Measurements from ENCODE around the gene RAPGEF1. TPM values are rescaled to one million over a fixed set of nuclear protein-coding genes. Genes with fewer than 3 reads are reported as not detected.
A peak's percentile ranks its signal among the peaks of the same experiment; 100 is the strongest.

The RAPGEF1 gene
- polyA plus RNA-seq, 2 donors: 9.0 to 11.0 TPM

GRCh38 chr9:131529597-131530545, 210.0 kb downstream of the RAPGEF1 start:
- Histone ChIP-seq H3K9me3 (ENCODE audit: control insufficient read depth in 2 of 2, insufficient read depth in 1 of 2, low read depth in 1 of 2, low read length in 1 of 2) (no peaks in the 10 kb centered on the region), H3K27ac (ENCODE audit: low read depth in 2 of 2, low read length in 1 of 2) (no peak overlapping the region), H3K36me3 (ENCODE audit: control insufficient read depth in 2 of 2, insufficient read depth in 2 of 2, low read length in 1 of 2) (peaks cover 17 to 24% of the 10 kb centered on the region in 2 donors), H3K4me3 (ENCODE audit: low read depth in 1 of 2, low read length in 2 of 2) (peak overlapping the region; percentile 91 to 98), H3K4me1 (ENCODE audit: control insufficient read depth in 2 of 2, insufficient read depth in 2 of 2, low read length in 1 of 2) (peaks cover 5 to 9% of the 10 kb centered on the region in 2 donors), H3K27me3 (ENCODE audit: control insufficient read depth in 1 of 2, insufficient read depth in 2 of 2, low read length in 2 of 2) (no peaks in the 10 kb centered on the region)
- 55 to 57% methylated on average over 24 of the region's 24 CpGs for WGBS, 2 donors

- peaks cover 19 to 31% of the 10 kb centered on the region in 2 donors for H3K36me3 ChIP-seq (ENCODE audit: control insufficient read depth in 2 of 2, insufficient read depth in 2 of 2, low read length in 1 of 2)
- 96 to 97% methylated on average over 35 of the region's 35 CpGs for WGBS, 2 donors
- no peaks in the 10 kb centered on the region for H3K9me3 ChIP-seq (ENCODE audit: control insufficient read depth in 2 of 2, insufficient read depth in 1 of 2, low read depth in 1 of 2, low read length in 1 of 2)
- no peaks in the 10 kb centered on the region for H3K27me3 ChIP-seq (ENCODE audit: control insufficient read depth in 1 of 2, insufficient read depth in 2 of 2, low read length in 2 of 2)
- H3K4me3 ChIP-seq (ENCODE audit: low read depth in 1 of 2, low read length in 2 of 2): no peak overlapping the region
- no peak overlapping the region for H3K27ac ChIP-seq (ENCODE audit: low read depth in 2 of 2, low read length in 1 of 2)
- H3K4me1 ChIP-seq (ENCODE audit: control insufficient read depth in 2 of 2, insufficient read depth in 2 of 2, low read length in 1 of 2): peaks cover 5 to 9% of the 10 kb centered on the region in 2 donors
These were observed 210.9 kb downstream of the RAPGEF1 start for GRCh38 chr9:131528886-131529505.

GRCh38 chr9:131528186-131528585, 211.7 kb downstream of the RAPGEF1 start:
- H3K36me3 ChIP-seq (ENCODE audit: control insufficient read depth in 2 of 2, insufficient read depth in 2 of 2, low read length in 1 of 2): peaks cover 19 to 39% of the 10 kb centered on the region in 2 donors
- no peaks in the 10 kb centered on the region for H3K27me3 ChIP-seq (ENCODE audit: control insufficient read depth in 1 of 2, insufficient read depth in 2 of 2, low read length in 2 of 2)
- 87 to 93% methylated on average over 7 of the region's 7 CpGs for WGBS, 2 donors
- H3K4me3 ChIP-seq (ENCODE audit: low read depth in 1 of 2, low read length in 2 of 2): no peak overlapping the region
- no peak overlapping the region for H3K27ac ChIP-seq (ENCODE audit: low read depth in 2 of 2, low read length in 1 of 2)
- no peaks in the 10 kb centered on the region for H3K9me3 ChIP-seq (ENCODE audit: control insufficient read depth in 2 of 2, insufficient read depth in 1 of 2, low read depth in 1 of 2, low read length in 1 of 2)
- H3K4me1 ChIP-seq (ENCODE audit: control insufficient read depth in 2 of 2, insufficient read depth in 2 of 2, low read length in 1 of 2): peaks cover 5 to 9% of the 10 kb centered on the region in 2 donors

Other genes with a start within 250 kb of the RAPGEF1 start
- 10 to 100 TPM; 11.5 to 18.2 TPM for gene POMT1, start 237.2 kb downstream of the RAPGEF1 start, polyA plus RNA-seq
- gene UCK1, start 208.8 kb downstream of the RAPGEF1 start, polyA plus RNA-seq: 10 to 100 TPM; 17.3 to 19.4 TPM
- gene PRRT1B, start 194.6 kb downstream of the RAPGEF1 start, polyA plus RNA-seq: not detected